ENCODE data around the gene GJA3.
A peak's percentile ranks its signal among the peaks of the same experiment; 100 is the strongest.

Gene GJA3

DNA sequence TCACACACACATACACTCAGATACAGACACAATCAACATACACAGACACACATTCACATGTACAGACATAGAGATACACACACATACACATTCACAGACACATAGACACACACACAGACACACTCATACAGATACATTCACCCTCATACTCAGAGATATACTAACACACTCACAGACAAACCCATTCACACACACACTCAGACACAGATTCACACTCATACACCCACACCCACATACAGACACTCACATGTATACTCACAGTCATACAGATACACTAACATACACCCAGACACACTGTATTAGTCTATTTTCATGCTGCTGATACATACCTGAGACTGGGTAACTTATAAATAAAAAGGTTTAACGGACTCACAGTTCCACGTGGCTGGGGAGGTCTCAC lies 30.8 kb downstream of the GJA3 start:
- H3K27me3 ChIP-seq (ENCODE audit: control insufficient read depth in 1 of 2, insufficient read depth in 2 of 2, low read length in 2 of 2) = peaks cover 14 to 19% of the 10 kb centered on the region in 2 donors
- no peak overlapping the region for H3K27ac ChIP-seq (ENCODE audit: low read depth, low read length)

GRCh38 chr13:20129076-20129475 lies 31.8 kb downstream of the GJA3 start:
- Histone ChIP-seq H3K4me3 (ENCODE audit: low read depth in 1 of 2, low read length in 2 of 2) (peak overlapping the region in 1 of 2 donors; percentile 64), H3K27ac (ENCODE audit: low read depth, low read length) (no peak overlapping the region), H3K27me3 (ENCODE audit: control insufficient read depth in 1 of 2, insufficient read depth in 2 of 2, low read length in 2 of 2) (peaks cover 11 to 21% of the 10 kb centered on the region in 2 donors), H3K4me1 (ENCODE audit: control insufficient read depth in 1 of 2, insufficient read depth in 2 of 2, low read length in 2 of 2) (peaks cover 4 to 7% of the 10 kb centered on the region in 2 donors), H3K9me3 (ENCODE audit: control insufficient read depth in 1 of 2, low read length in 2 of 2) (no peaks in the 10 kb centered on the region), H3K36me3 (ENCODE audit: control insufficient read depth in 1 of 2, insufficient read depth in 2 of 2, low read length in 2 of 2) (no peaks in the 10 kb centered on the region), H3K9ac (ENCODE audit: low read depth in 1 of 2, low read length in 2 of 2) (no peak overlapping the region)

More for the DNA sequence above, 30.8 kb downstream of the GJA3 start:
- H3K4me1 ChIP-seq (ENCODE audit: control insufficient read depth in 1 of 2, insufficient read depth in 2 of 2, low read length in 2 of 2) = peaks cover 4 to 7% of the 10 kb centered on the region in 2 donors
- H3K9ac ChIP-seq (ENCODE audit: low read depth in 1 of 2, low read length in 2 of 2) = no peak overlapping the region
- no peaks in the 10 kb centered on the region for H3K36me3 ChIP-seq (ENCODE audit: control insufficient read depth in 1 of 2, insufficient read depth in 2 of 2, low read length in 2 of 2)
- H3K9me3 ChIP-seq (ENCODE audit: control insufficient read depth in 1 of 2, low read length in 2 of 2) = no peaks in the 10 kb centered on the region
- no peak overlapping the region for H3K4me3 ChIP-seq (ENCODE audit: low read depth in 1 of 2, low read length in 2 of 2)

DNA sequence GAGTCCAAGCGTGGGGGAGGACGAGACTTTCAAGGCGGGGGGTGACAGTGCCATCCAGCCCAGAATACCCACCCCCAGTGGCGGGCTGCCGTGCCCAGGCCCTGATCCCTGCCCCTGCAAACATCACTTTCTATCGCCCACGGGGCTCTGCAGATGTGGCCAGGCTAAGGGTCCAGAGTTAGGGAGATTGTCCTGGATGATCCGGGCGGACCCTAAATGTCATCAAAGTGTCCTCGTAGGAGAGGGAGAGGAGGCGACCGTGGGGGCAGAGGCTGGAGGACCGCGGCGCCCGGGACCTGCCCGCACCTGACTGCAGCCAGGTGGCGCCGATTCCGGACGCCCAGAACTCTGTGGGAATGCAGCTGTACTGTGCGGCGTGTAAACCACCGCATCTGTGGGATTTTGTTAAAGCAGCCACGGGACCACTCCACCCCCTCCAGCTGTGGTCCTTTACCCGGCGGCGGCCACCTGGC lies 32.4 kb downstream of the GJA3 start:
- Histone ChIP-seq H3K27ac (ENCODE audit: low read depth, low read length) (no peak overlapping the region), H3K27me3 (ENCODE audit: control insufficient read depth in 1 of 2, insufficient read depth in 2 of 2, low read length in 2 of 2) (peaks cover 10 to 21% of the 10 kb centered on the region in 2 donors), H3K9me3 (ENCODE audit: control insufficient read depth in 1 of 2, low read length in 2 of 2) (no peaks in the 10 kb centered on the region), H3K4me1 (ENCODE audit: control insufficient read depth in 1 of 2, insufficient read depth in 2 of 2, low read length in 2 of 2) (peaks cover 4 to 7% of the 10 kb centered on the region in 2 donors), H3K9ac (ENCODE audit: low read depth in 1 of 2, low read length in 2 of 2) (peak overlapping the region in 1 of 2 donors; percentile 72), H3K36me3 (ENCODE audit: control insufficient read depth in 1 of 2, insufficient read depth in 2 of 2, low read length in 2 of 2) (no peaks in the 10 kb centered on the region), H3K4me3 (ENCODE audit: low read depth in 1 of 2, low read length in 2 of 2) (peak overlapping the region; percentile 64 to 79)

DNA sequence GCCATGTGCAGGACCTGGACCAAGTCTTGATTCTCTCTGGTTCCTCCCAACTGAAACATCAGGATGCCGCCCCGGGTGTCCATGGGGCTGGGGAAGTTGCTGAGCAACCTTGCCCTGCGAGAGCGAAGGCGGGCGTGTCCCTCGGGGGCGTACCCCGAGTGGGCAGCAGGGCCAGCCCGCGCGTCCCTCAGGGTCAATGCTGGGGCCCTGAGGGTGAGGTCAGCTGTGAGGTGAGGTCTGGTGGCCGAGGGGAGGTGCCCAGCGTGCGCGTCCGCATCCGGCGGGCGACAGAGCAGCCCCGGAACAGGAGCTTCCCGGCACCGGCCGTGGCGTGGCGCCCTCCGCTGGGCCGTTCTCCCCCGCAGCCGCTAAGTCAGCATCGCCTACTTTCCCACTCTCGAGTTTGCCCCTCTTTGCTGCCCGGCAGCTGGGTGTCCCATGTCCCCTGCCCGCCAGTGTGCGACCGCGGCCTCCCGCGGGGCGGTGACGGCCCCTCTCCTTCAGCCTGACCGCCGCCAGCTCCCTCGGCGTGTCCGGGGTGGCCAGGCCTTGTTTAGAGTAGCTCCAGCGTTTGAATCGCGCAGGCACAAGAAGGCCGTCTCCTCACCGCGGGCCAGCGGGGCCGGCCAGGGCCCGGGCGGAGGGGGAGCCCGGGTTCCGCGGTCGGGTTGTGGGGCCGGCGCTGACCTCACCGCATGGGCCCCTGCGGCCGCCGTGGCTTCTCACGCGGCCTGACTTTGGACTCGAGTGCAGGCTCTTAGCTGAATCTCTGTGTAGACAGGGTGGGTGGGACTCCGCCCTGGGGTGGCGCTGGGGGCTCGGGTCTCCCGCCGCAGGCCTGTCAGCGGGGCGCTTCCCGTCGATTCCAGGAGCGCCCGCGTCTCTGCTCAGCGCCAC lies 33.0 kb downstream of the GJA3 start:
- Histone ChIP-seq H3K9me3 (ENCODE audit: control insufficient read depth in 1 of 2, low read length in 2 of 2) (no peaks in the 10 kb centered on the region), H3K27ac (ENCODE audit: low read depth, low read length) (no peak overlapping the region), H3K36me3 (ENCODE audit: control insufficient read depth in 1 of 2, insufficient read depth in 2 of 2, low read length in 2 of 2) (no peaks in the 10 kb centered on the region), H3K9ac (ENCODE audit: low read depth in 1 of 2, low read length in 2 of 2) (peak overlapping the region; percentile 58 to 72), H3K4me3 (ENCODE audit: low read depth in 1 of 2, low read length in 2 of 2) (peak overlapping the region; percentile 64 to 79), H3K4me1 (ENCODE audit: control insufficient read depth in 1 of 2, insufficient read depth in 2 of 2, low read length in 2 of 2) (peaks cover 4 to 7% of the 10 kb centered on the region in 2 donors), H3K27me3 (ENCODE audit: control insufficient read depth in 1 of 2, insufficient read depth in 2 of 2, low read length in 2 of 2) (peaks cover 8 to 21% of the 10 kb centered on the region in 2 donors)

GRCh38 chr13:20127262-20127561 lies 33.6 kb downstream of the GJA3 start:
- Histone ChIP-seq H3K27ac (ENCODE audit: low read depth, low read length) (no peak overlapping the region), H3K27me3 (ENCODE audit: control insufficient read depth in 1 of 2, insufficient read depth in 2 of 2, low read length in 2 of 2) (peaks cover 8 to 21% of the 10 kb centered on the region in 2 donors), H3K9ac (ENCODE audit: low read depth in 1 of 2, low read length in 2 of 2) (peak overlapping the region; percentile 44 to 58), H3K36me3 (ENCODE audit: control insufficient read depth in 1 of 2, insufficient read depth in 2 of 2, low read length in 2 of 2) (no peaks in the 10 kb centered on the region), H3K9me3 (ENCODE audit: control insufficient read depth in 1 of 2, low read length in 2 of 2) (no peaks in the 10 kb centered on the region), H3K4me3 (ENCODE audit: low read depth in 1 of 2, low read length in 2 of 2) (peak overlapping the region; percentile 64 to 79), H3K4me1 (ENCODE audit: control insufficient read depth in 1 of 2, insufficient read depth in 2 of 2, low read length in 2 of 2) (peaks cover 4 to 7% of the 10 kb centered on the region in 2 donors)

- Histone ChIP-seq H3K9ac (ENCODE audit: low read depth in 1 of 2, low read length in 2 of 2) (no peak overlapping the region), H3K4me1 (ENCODE audit: control insufficient read depth in 1 of 2, insufficient read depth in 2 of 2, low read length in 2 of 2) (peaks cover 4 to 7% of the 10 kb centered on the region in 2 donors), H3K36me3 (ENCODE audit: control insufficient read depth in 1 of 2, insufficient read depth in 2 of 2, low read length in 2 of 2) (no peaks in the 10 kb centered on the region), H3K27ac (ENCODE audit: low read depth, low read length) (no peak overlapping the region), H3K4me3 (ENCODE audit: low read depth in 1 of 2, low read length in 2 of 2) (no peak overlapping the region), H3K9me3 (ENCODE audit: control insufficient read depth in 1 of 2, low read length in 2 of 2) (no peaks in the 10 kb centered on the region), H3K27me3 (ENCODE audit: control insufficient read depth in 1 of 2, insufficient read depth in 2 of 2, low read length in 2 of 2) (peaks cover 8 to 21% of the 10 kb centered on the region in 2 donors)
Observed at GRCh38 chr13:20126541-20127261, 34.2 kb downstream of the GJA3 start.

DNA sequence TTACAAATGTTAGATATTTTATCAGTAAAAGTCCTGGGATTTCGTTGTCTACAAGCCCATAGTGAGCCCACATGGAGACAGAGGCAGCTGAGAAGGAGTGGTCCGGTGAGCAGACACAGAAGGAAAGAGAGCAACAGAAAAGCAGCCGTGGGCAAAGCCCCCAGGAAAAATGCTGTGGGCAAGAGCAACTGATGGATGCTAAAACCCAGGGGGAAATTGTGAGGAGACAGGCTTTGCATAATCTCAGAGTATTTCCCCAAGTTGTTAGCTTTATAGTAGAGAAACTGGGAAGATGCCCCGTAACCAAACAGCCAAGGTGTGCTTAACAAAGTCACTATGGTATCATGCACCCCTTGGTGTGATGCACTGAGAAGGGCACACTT lies 35.1 kb downstream of the GJA3 start:
- Histone ChIP-seq H3K27ac (ENCODE audit: low read depth, low read length) (no peak overlapping the region), H3K9me3 (ENCODE audit: control insufficient read depth in 1 of 2, low read length in 2 of 2) (no peaks in the 10 kb centered on the region), H3K27me3 (ENCODE audit: control insufficient read depth in 1 of 2, insufficient read depth in 2 of 2, low read length in 2 of 2) (peaks cover 4 to 17% of the 10 kb centered on the region in 2 donors), H3K9ac (ENCODE audit: low read depth in 1 of 2, low read length in 2 of 2) (no peak overlapping the region), H3K36me3 (ENCODE audit: control insufficient read depth in 1 of 2, insufficient read depth in 2 of 2, low read length in 2 of 2) (no peaks in the 10 kb centered on the region), H3K4me1 (ENCODE audit: control insufficient read depth in 1 of 2, insufficient read depth in 2 of 2, low read length in 2 of 2) (peaks cover 4 to 7% of the 10 kb centered on the region in 2 donors), H3K4me3 (ENCODE audit: low read depth in 1 of 2, low read length in 2 of 2) (no peak overlapping the region)

- Histone ChIP-seq H3K36me3 (ENCODE audit: control insufficient read depth in 1 of 2, insufficient read depth in 2 of 2, low read length in 2 of 2) (no peaks in the 10 kb centered on the region), H3K9ac (ENCODE audit: low read depth in 1 of 2, low read length in 2 of 2) (no peak overlapping the region), H3K27me3 (ENCODE audit: control insufficient read depth in 1 of 2, insufficient read depth in 2 of 2, low read length in 2 of 2) (peaks cover 0 to 16% of the 10 kb centered on the region in 2 donors), H3K9me3 (ENCODE audit: control insufficient read depth in 1 of 2, low read length in 2 of 2) (no peaks in the 10 kb centered on the region), H3K27ac (ENCODE audit: low read depth, low read length) (no peak overlapping the region), H3K4me3 (ENCODE audit: low read depth in 1 of 2, low read length in 2 of 2) (no peak overlapping the region), H3K4me1 (ENCODE audit: control insufficient read depth in 1 of 2, insufficient read depth in 2 of 2, low read length in 2 of 2) (peaks cover 5 to 7% of the 10 kb centered on the region in 2 donors)
Observed at GRCh38 chr13:20125129-20125782, 35.6 kb downstream of the GJA3 start.

- no peaks in the 10 kb centered on the region for H3K9me3 ChIP-seq (ENCODE audit: control insufficient read depth in 1 of 2, low read length in 2 of 2)
- no peak overlapping the region for H3K4me3 ChIP-seq (ENCODE audit: low read depth in 1 of 2, low read length in 2 of 2)
- no peaks in the 10 kb centered on the region for H3K36me3 ChIP-seq (ENCODE audit: control insufficient read depth in 1 of 2, insufficient read depth in 2 of 2, low read length in 2 of 2)
- H3K27me3 ChIP-seq (ENCODE audit: control insufficient read depth in 1 of 2, insufficient read depth in 2 of 2, low read length in 2 of 2) = peaks cover 0 to 16% of the 10 kb centered on the region in 2 donors
- no peak overlapping the region for H3K9ac ChIP-seq (ENCODE audit: low read depth in 1 of 2, low read length in 2 of 2)
- H3K27ac ChIP-seq (ENCODE audit: low read depth, low read length) = no peak overlapping the region
- H3K4me1 ChIP-seq (ENCODE audit: control insufficient read depth in 1 of 2, insufficient read depth in 2 of 2, low read length in 2 of 2) = peaks cover 11 to 14% of the 10 kb centered on the region in 2 donors
Observed at GRCh38 chr13:20124303-20124702, 36.5 kb downstream of the GJA3 start.

Data from duodenal mucosa (tissue), 2 donors.